GM19025 (cell line): ENCODE results near the gene ADAMTS6.
"Not testable (repeated sequence)": the region's sequence is repeated elsewhere in the genome, so short reads cannot be mapped to it uniquely, and the experiment has no call there.

ENCODE experiments used
- ATAC-seq: cut with Tn5 transposase; IDR thresholded peaks from one replicate; pipeline ENCODE4 v1.9.1; 2021; ENCODE audit warnings: mild to moderate bottlenecking, low read depth, moderate library complexity; ENCODE audit not compliant: unreplicated experiment

Gene ADAMTS6

GRCh38 chr5:65390208-65390607 lies 91.5 kb downstream of the ADAMTS6 start:
- no peak for ATAC-seq

GRCh38 chr5:65383859-65384258 lies 97.9 kb downstream of the ADAMTS6 start:
- no peak for ATAC-seq

GRCh38 chr5:65382582-65382981 lies 99.1 kb downstream of the ADAMTS6 start:
- no peak for ATAC-seq

GRCh38 chr5:65370505-65370904 lies 111.2 kb downstream of the ADAMTS6 start:
- not testable (repeated sequence) for ATAC-seq

GRCh38 chr5:65366655-65367054 lies 115.1 kb downstream of the ADAMTS6 start:
- ATAC-seq = no peak

GRCh38 chr5:65364907-65365306 lies 116.8 kb downstream of the ADAMTS6 start:
- no peak for ATAC-seq

GRCh38 chr5:65363499-65363898 lies 118.2 kb downstream of the ADAMTS6 start:
- no peak for ATAC-seq

GRCh38 chr5:65359981-65360380 lies 121.7 kb downstream of the ADAMTS6 start:
- no peak for ATAC-seq

- no peak for ATAC-seq
These were observed 122.2 kb downstream of the ADAMTS6 start for GRCh38 chr5:65359569-65359968.

GRCh38 chr5:65356274-65356673 lies 125.4 kb downstream of the ADAMTS6 start:
- no peak for ATAC-seq

GRCh38 chr5:65355301-65355700 lies 126.4 kb downstream of the ADAMTS6 start:
- ATAC-seq = no peak

GRCh38 chr5:65341835-65342234 lies 139.9 kb downstream of the ADAMTS6 start:
- ATAC-seq = no peak

- ATAC-seq = no peak
These were observed 143.0 kb downstream of the ADAMTS6 start for GRCh38 chr5:65338606-65339151.

GRCh38 chr5:65334077-65334476 lies 147.6 kb downstream of the ADAMTS6 start:
- no peak for ATAC-seq

- ATAC-seq = no peak
These were observed 149.1 kb downstream of the ADAMTS6 start for GRCh38 chr5:65332591-65332990.

GRCh38 chr5:65329266-65329665 lies 152.5 kb downstream of the ADAMTS6 start:
- no peak for ATAC-seq

GRCh38 chr5:65327582-65327981 lies 154.1 kb downstream of the ADAMTS6 start:
- no peak for ATAC-seq

GRCh38 chr5:65326922-65327321 lies 154.8 kb downstream of the ADAMTS6 start:
- ATAC-seq = no peak

- ATAC-seq = no peak
These were observed 157.5 kb downstream of the ADAMTS6 start for GRCh38 chr5:65324226-65324625.

- not testable (repeated sequence) for ATAC-seq
These were observed 161.0 kb downstream of the ADAMTS6 start for GRCh38 chr5:65320704-65321103.

GRCh38 chr5:65320250-65320649 lies 161.5 kb downstream of the ADAMTS6 start:
- ATAC-seq = no peak

GRCh38 chr5:65307931-65308330 lies 173.8 kb downstream of the ADAMTS6 start:
- no peak for ATAC-seq

- ATAC-seq = no peak
These were observed 174.6 kb downstream of the ADAMTS6 start for GRCh38 chr5:65307088-65307487.
